Caco-2 (cell line): ENCODE results near the gene LMTK2. TPM values are rescaled to one million over a fixed set of nuclear protein-coding genes. Genes with fewer than 3 reads are reported as not detected.

Source experiments
- BruUV-seq: library from RNA; stranded (reverse); fragments of 400-500 nt; replicated peaks from 2 replicates; lab custom pipeline; 2021; lab: Mats Ljungman, UMichigan
- CTCF ChIA-PET: fragments of 300-600 bp; sonication (Branson Sonifier 250); formaldehyde crosslinking; loops from one replicate; lab custom pipeline; 2022; ENCODE audit warnings: antibody characterized with exemption; lab: Charles Lee
- POLR2A ChIA-PET: fragments of 300-600 bp; sonication (Branson Sonifier 250); formaldehyde crosslinking; loops from one replicate; lab custom pipeline; 2022; ENCODE audit warnings: antibody characterized with exemption; lab: Charles Lee
- DNase-seq, 2 experiments: peaks; one replicate each; pipeline versions ENCODE4 v3.0.0 to v3.0.0-alpha.2; 2020 to 2022
- H3K27me3 ChIP-seq: replicated peaks from 2 replicates; pipeline ENCODE4 v1.6.0; 2011; ENCODE audit warnings: low read length; ENCODE audit not compliant: control insufficient read depth, insufficient read depth
- H3K36me3 ChIP-seq: 2 replicates; pipeline ENCODE4 v1.5.1; 2011; ENCODE audit warnings: low read length; ENCODE audit not compliant: control insufficient read depth, insufficient read depth
- H3K4me1 ChIP-seq: fragments of 250-450 bp; sonication (Bioruptor Pico); 2 replicates; pipeline ENCODE4 v1.5.1; 2020; ENCODE audit warnings: mild to moderate bottlenecking
- H3K4me3 ChIP-seq: 2 replicates; pipeline ENCODE4 v1.5.1; 2011; ENCODE audit warnings: low read depth, mild to moderate bottlenecking, control low read depth, low read length
- H3K9me3 ChIP-seq: fragments of 250-450 bp; sonication (Bioruptor Pico); 2 replicates; pipeline ENCODE4 v1.5.1; 2020; ENCODE audit warnings: mild to moderate bottlenecking, moderate library complexity
- H3K27ac Mint-ChIP-seq: one replicate; pipeline ENCODE4 v1.8.0; 2022; ENCODE audit warnings: mixed read lengths; ENCODE audit not compliant: unreplicated experiment
- H3K27me3 Mint-ChIP-seq: one replicate; pipeline ENCODE4 v1.8.0; 2022; ENCODE audit warnings: mixed read lengths; ENCODE audit not compliant: insufficient read depth, unreplicated experiment
- H3K36me3 Mint-ChIP-seq: one replicate; pipeline ENCODE4 v1.8.0; 2022; ENCODE audit warnings: mild to moderate bottlenecking, mixed read lengths; ENCODE audit not compliant: insufficient read depth, unreplicated experiment
- H3K4me1 Mint-ChIP-seq: one replicate; pipeline ENCODE4 v1.8.0; 2022; ENCODE audit warnings: low read depth, mixed read lengths; ENCODE audit not compliant: unreplicated experiment
- H3K4me3 Mint-ChIP-seq: one replicate; pipeline ENCODE4 v1.8.0; 2022; ENCODE audit warnings: mild to moderate bottlenecking, moderate library complexity, mixed read lengths; ENCODE audit not compliant: unreplicated experiment
- H3K9me3 Mint-ChIP-seq: one replicate; pipeline ENCODE4 v1.8.0; 2022; ENCODE audit warnings: mixed read lengths; ENCODE audit not compliant: unreplicated experiment
- intact Hi-C: fragments of 100-400 bp; cut with micrococcal nuclease; formaldehyde crosslinking; loops from one replicate; pipeline ENCODE4 v1.10.0; 2022; ENCODE audit not compliant: unreplicated experiment
- total RNA-seq: library from RNA; stranded (reverse); gene quantifications from 2 replicates; pipeline ENCODE4 v1.2.3, GENCODE V29; 2022
- TF ChIP-seq, protein P1 (sequence below), 2 experiments: fragments of 200-600 bp in 1 of 2; IDR thresholded peaks; 1 replicate in 1 of 2; 2 replicates in 1 of 2; pipeline versions ENCODE4 v1.5.1 to v1.8.0; 2011 to 2022; ENCODE audit warnings: antibody characterized with exemption in 1 of 2, control low read depth in 1 of 2, inconsistent platforms in 1 of 2, low read depth in 1 of 2, low read length in 1 of 2, mild to moderate bottlenecking in 1 of 2, moderate library complexity in 1 of 2; ENCODE audit not compliant: insufficient read depth in 1 of 2, severe bottlenecking in 1 of 2, unreplicated experiment in 1 of 2

LMTK2 gene
- total RNA-seq, 1 experiment from 2014 or later, result 21.9 TPM

- Mint-ChIP-seq H3K4me3 (no peak overlapping the region), H3K27ac (no peak overlapping the region), H3K4me1 (peaks cover 3% of the 10 kb centered on the region), H3K36me3 (no peaks in the 10 kb centered on the region), H3K9me3 (no peaks in the 10 kb centered on the region), H3K27me3 (no peaks in the 10 kb centered on the region)
- intact Hi-C loops, result no loop called here
- POLR2A ChIA-PET, result no interaction called here
- CTCF ChIA-PET, result interaction anchor here (0.7 kb wide), 1 partner anchor 10 kb away, joined by 3 read pairs; no protein-coding TSS in a partner anchor
- no peak for DNase-seq
- BruUV-seq, result no TSS peak
- no peak overlapping the region for H3K4me3 ChIP-seq
- peaks cover 2% of the 10 kb centered on the region for H3K4me1 ChIP-seq
- no peaks in the 10 kb centered on the region for H3K9me3 ChIP-seq
- TF ChIP-seq, protein P1, sequence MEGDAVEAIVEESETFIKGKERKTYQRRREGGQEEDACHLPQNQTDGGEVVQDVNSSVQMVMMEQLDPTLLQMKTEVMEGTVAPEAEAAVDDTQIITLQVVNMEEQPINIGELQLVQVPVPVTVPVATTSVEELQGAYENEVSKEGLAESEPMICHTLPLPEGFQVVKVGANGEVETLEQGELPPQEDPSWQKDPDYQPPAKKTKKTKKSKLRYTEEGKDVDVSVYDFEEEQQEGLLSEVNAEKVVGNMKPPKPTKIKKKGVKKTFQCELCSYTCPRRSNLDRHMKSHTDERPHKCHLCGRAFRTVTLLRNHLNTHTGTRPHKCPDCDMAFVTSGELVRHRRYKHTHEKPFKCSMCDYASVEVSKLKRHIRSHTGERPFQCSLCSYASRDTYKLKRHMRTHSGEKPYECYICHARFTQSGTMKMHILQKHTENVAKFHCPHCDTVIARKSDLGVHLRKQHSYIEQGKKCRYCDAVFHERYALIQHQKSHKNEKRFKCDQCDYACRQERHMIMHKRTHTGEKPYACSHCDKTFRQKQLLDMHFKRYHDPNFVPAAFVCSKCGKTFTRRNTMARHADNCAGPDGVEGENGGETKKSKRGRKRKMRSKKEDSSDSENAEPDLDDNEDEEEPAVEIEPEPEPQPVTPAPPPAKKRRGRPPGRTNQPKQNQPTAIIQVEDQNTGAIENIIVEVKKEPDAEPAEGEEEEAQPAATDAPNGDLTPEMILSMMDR (IDR thresholded peaks at IDR 0.05; ENCODE audit: insufficient read depth in 1 of 2, low read depth in 1 of 2, low read length in 1 of 2, severe bottlenecking in 1 of 2, unreplicated experiment in 1 of 2), result no peak
- H3K36me3 ChIP-seq, result no peaks in the 10 kb centered on the region
- no peaks in the 10 kb centered on the region for H3K27me3 ChIP-seq
These were observed 28.3 kb upstream of the LMTK2 start for GRCh38 chr7:98078197-98078870.

GRCh38 chr7:98079891-98080648 lies 26.6 kb upstream of the LMTK2 start:
- POLR2A ChIA-PET, result no interaction called here
- H3K27ac Mint-ChIP-seq, result no peak overlapping the region
- no peak for DNase-seq
- Histone ChIP-seq H3K9me3 (no peaks in the 10 kb centered on the region), H3K27me3 (no peaks in the 10 kb centered on the region), H3K36me3 (no peaks in the 10 kb centered on the region), H3K4me3 (no peak overlapping the region), H3K4me1 (peaks cover 13% of the 10 kb centered on the region)
- H3K36me3 Mint-ChIP-seq, result no peaks in the 10 kb centered on the region
- BruUV-seq, result no TSS peak
- no peaks in the 10 kb centered on the region for H3K27me3 Mint-ChIP-seq
- intact Hi-C loops, result no loop called here
- peaks cover 13% of the 10 kb centered on the region for H3K4me1 Mint-ChIP-seq
- no peaks in the 10 kb centered on the region for H3K9me3 Mint-ChIP-seq
- CTCF ChIA-PET, result no interaction called here
- TF ChIP-seq, protein P1 (IDR thresholded peaks at IDR 0.05; ENCODE audit: insufficient read depth in 1 of 2, low read depth in 1 of 2, low read length in 1 of 2, severe bottlenecking in 1 of 2, unreplicated experiment in 1 of 2), result no peak
- H3K4me3 Mint-ChIP-seq, result no peak overlapping the region

GRCh38 chr7:98081319-98081718 lies 25.3 kb upstream of the LMTK2 start:
- POLR2A ChIA-PET, result no interaction called here
- Mint-ChIP-seq H3K9me3 (no peaks in the 10 kb centered on the region), H3K27ac (no peak overlapping the region), H3K4me3 (no peak overlapping the region), H3K36me3 (no peaks in the 10 kb centered on the region), H3K4me1 (peaks cover 13% of the 10 kb centered on the region), H3K27me3 (no peaks in the 10 kb centered on the region)
- Histone ChIP-seq H3K27me3 (no peaks in the 10 kb centered on the region), H3K36me3 (no peaks in the 10 kb centered on the region), H3K4me3 (no peak overlapping the region), H3K9me3 (no peaks in the 10 kb centered on the region), H3K4me1 (peaks cover 13% of the 10 kb centered on the region)
- intact Hi-C loops, result no loop called here
- no peak for DNase-seq
- no TSS peak for BruUV-seq
- TF ChIP-seq, protein P1 (IDR thresholded peaks at IDR 0.05; ENCODE audit: insufficient read depth in 1 of 2, low read depth in 1 of 2, low read length in 1 of 2, severe bottlenecking in 1 of 2, unreplicated experiment in 1 of 2), result no peak
- CTCF ChIA-PET, result no interaction called here
